NOMO-1 treated with dmso at 0.1 percent for 144 hours (cell line): Measurements from ENCODE around the gene GIGYF1.

ENCODE experiments used
- DNase-seq: peaks from one replicate; lab custom pipeline; 2025; ENCODE audit not compliant: unreplicated experiment; lab: John Stamatoyannopoulos, UW

GIGYF1 gene

DNA sequence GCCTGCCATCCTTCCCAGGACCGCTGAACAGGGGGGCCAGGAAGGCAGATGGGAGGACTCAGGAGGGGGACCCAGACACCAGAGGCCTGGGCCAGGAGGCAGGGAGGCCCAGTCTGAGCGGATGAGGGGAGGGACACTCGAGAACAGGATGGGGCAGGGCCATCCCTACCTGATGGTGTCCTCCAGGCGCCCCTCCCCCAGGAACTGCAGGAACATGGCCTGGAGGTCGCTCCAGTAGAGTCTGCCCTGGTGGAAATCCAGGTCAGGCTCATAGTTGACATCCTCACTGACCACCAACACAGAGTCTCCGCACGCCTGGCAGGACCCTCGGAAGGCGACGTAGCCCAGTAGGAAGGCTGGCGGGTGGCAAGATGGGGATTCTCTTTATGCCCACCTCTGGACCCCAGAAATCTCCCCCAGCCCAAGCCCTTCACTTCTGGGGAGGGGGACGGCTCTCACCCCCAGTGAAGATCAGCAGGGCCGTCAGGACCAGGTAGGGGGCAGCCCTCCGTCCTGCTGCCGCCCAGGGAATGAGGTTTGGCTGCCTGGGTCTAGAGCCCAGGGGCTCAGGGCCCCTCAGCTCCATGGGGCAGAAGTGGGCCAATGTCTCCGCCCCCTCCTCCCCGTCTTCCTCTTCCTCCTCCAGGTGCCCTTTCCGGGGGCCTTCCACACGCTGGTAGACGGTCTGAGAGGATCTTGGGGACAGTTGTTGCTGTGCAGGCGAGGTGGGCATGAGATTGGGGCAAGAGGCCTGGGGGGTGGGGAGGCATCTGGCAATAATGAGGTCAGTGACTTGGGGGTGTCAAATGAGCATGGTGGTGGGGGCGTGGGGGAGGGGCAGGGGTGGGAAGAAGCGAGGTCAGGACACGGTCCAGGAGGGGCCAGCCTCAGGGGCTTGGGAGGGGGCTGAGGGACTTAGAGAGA is 53.3 kb downstream of the GIGYF1 start:
- DNase-seq = no peak

- no peak for DNase-seq
Observed at GRCh38 chr7:100639995-100640516, 54.0 kb downstream of the GIGYF1 start.

GRCh38 chr7:100632951-100633717 is 60.9 kb downstream of the GIGYF1 start:
- peak; percentile 48 for DNase-seq

- no peak for DNase-seq
Observed at GRCh38 chr7:100630066-100630465, 64.0 kb downstream of the GIGYF1 start.
